Astrocyte of the spinal cord (primary cell): ENCODE data around the gene NDUFB4.
A peak's percentile ranks its signal among the peaks of the same experiment; 100 is the strongest.
"Not testable (repeated sequence)": the region's sequence is repeated elsewhere in the genome, so short reads cannot be mapped to it uniquely, and the experiment has no call there.

Source experiments
- DNase-seq: peaks from one replicate; pipeline ENCODE4 v3.0.0; 2011; ENCODE audit warnings: low read depth, low spot score
- H3K4me3 ChIP-seq: 2 replicates; pipeline ENCODE4 v1.5.1; 2011; ENCODE audit warnings: low read depth, mild to moderate bottlenecking, low read length, moderate library complexity
- in situ Hi-C: cut with HindIII; loops from 2 replicates; pipeline ENCODE4 v1.10.0; 2017; ENCODE audit warnings: low sequenced_read_pairs
- TF ChIP-seq, protein P1 (sequence below): IDR thresholded peaks from 2 replicates; pipeline ENCODE4 v1.5.1; 2012; ENCODE audit warnings: low read depth, mild to moderate bottlenecking, low read length, inconsistent platforms

NDUFB4 gene

DNA sequence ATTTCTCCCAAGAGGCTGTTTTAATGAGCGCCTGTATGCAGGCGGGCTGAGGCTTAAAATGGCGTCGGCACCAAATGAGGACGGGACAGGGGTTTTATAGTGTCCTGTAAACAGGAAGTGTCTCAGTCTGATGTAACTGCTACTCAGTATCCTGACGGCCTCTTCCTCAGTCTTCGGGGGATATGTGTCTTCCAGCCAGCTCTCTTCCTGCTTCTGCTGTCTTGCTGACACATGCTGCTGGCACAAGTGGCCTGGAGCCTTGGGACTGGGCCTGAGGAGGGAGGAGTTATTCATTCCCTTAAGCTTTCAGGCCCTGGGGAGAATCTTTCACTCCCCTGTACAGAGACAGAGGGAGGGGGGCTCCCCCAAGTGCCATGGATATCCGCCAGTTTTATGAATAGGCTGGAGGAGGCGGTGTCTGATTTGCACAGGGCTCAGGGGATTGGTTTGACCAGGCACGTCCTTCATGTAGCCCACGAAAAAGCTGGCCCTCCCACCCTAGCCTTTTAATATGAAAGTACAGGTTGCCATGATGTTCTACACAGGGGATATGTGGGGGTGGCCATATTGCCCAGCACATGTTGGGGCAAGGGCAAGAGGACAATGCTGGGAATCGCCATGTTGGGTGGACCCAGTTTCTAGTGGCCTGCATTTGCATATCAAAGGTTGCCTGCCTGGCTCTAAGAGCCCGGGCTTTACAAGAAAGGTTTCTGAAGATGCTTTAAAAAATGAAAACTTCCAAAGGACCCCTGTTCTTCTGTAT is 19.9 kb downstream of the NDUFB4 start:
- peak; percentile 37 for DNase-seq
- in situ Hi-C loops, result no loop called here
- TF ChIP-seq, protein P1, sequence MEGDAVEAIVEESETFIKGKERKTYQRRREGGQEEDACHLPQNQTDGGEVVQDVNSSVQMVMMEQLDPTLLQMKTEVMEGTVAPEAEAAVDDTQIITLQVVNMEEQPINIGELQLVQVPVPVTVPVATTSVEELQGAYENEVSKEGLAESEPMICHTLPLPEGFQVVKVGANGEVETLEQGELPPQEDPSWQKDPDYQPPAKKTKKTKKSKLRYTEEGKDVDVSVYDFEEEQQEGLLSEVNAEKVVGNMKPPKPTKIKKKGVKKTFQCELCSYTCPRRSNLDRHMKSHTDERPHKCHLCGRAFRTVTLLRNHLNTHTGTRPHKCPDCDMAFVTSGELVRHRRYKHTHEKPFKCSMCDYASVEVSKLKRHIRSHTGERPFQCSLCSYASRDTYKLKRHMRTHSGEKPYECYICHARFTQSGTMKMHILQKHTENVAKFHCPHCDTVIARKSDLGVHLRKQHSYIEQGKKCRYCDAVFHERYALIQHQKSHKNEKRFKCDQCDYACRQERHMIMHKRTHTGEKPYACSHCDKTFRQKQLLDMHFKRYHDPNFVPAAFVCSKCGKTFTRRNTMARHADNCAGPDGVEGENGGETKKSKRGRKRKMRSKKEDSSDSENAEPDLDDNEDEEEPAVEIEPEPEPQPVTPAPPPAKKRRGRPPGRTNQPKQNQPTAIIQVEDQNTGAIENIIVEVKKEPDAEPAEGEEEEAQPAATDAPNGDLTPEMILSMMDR, result no peak
- no peak overlapping the region for H3K4me3 ChIP-seq

DNA sequence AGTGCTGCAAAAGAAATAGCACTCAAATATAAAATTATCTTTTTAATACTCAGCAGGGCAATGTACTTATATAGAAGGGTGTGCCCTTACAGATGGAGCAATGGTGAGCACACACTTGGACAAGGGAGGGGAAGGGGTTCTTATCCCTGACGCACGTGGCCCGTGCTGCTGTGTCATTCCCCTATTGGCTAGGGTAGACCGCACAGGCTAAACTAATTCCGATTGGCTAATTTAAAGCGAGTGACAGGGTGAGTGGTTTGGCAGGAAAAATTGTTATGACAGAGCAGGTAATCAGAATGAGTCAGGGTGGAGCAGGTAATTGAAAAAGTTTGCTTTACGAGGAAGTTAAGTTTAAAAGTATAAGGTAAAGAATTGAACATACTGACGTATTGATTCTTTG is 20.6 kb downstream of the NDUFB4 start:
- in situ Hi-C loops, DNase-seq, H3K4me3 ChIP-seq: not testable (repeated sequence)

DNA sequence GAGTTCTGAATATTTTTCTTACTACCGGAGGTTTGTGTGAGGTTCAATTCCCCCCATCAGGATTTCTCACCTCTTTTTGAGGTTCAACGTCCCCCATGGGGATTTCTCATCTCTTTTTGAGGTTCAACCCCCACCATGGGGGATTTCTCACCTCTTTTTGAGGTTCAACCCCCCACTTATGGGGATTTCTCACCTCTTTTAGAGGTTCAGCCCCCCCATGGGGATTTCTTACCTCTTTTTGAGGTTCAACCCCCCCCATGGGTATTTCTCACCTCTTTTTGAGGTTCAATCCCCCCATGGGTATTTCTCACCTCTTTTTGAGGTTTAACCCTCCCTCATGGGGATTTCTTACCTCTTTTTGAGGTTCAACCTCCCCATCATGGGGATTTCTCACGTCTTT is 26.3 kb downstream of the NDUFB4 start:
- DNase-seq, result no peak
- no peak overlapping the region for H3K4me3 ChIP-seq
- in situ Hi-C loops, result no loop called here
- TF ChIP-seq, protein P1, result no peak

DNA sequence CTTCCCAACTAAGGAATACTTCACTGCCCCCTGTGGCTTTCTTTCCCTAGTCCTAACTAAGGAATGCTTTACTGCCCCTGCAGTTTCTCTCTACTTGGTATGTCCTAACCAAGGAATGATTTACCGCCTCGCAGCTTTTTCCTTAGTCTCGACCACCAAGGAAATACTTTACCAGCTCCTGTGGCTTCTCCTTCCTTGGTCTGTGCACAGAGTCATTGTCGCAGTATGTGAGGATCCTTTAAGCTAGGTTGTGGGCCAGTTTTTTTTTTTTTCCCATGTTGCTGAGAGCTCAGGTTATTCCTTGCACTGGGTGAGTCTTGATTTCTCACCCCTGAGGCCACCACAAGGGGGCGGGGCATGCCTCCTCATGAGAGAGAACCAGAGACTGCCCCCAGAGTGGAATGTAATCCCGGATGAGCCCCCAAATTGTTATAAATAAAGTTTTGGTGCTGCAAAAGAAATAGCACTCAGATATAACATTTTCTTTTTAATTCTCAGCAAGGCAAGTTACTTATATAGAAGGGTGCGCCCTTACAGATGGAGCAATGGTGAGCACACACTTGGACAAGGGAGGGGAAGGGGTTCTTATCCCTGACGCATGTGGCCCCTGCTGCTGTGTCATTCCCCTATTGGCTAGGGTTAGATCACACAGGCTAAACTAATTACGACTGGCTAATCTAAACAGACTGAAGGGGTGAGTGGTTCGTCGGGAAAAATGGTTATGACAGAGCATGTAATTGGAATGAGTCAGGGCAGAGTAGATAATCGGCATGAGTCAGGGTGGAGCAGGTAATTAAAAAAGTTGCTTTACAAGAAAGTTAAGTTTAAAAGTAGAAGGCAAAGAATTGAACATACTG is 27.0 kb downstream of the NDUFB4 start:
- TF ChIP-seq, protein P1, result peak; percentile 10
- peak; percentile 22 for DNase-seq
- in situ Hi-C loops, result no loop called here
- H3K4me3 ChIP-seq, result no peak overlapping the region

DNA sequence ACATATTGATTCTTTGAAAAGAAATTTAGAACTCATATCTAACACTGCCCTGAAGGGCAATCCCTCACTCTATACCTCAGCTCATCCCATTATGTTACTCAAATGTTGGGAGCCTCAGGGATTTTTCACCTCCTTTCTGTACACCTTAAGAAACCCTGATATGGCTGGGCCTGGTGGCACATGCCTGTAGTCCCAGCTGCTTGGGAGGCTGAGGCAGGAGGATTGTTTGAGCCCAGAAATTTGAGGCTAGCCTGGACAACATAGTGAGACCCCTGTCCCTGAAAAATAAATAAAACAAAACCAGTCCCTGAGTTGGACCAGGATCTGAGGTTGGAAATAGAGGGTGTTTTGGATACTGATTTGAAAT is 27.6 kb downstream of the NDUFB4 start:
- in situ Hi-C loops, result no loop called here
- no peak for DNase-seq
- TF ChIP-seq, protein P1, result no peak
- H3K4me3 ChIP-seq, result no peak overlapping the region

DNA sequence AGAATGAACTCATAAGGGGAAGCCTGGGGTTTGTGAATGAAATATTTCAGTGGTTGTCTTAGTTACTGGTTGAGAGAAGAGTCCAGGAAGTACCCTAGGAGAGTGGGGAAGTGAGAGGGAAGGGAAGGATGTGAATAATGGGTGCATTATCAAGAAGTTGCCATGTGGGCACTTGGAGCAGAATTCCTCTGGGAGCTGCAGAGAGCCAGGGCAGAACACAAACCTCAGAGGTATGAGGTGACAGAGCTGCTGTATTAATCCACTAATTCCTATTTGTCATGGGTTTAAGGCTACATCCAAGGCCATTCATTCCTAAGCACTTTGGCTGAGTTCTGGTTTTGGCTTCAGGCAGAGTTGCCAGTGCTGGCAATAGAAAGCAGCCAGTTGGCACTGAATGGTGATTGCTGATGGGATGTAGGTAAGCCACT is 29.0 kb downstream of the NDUFB4 start:
- H3K4me3 ChIP-seq, result no peak overlapping the region
- DNase-seq, result no peak
- in situ Hi-C loops, result no loop called here
- TF ChIP-seq, protein P1, result no peak

DNA sequence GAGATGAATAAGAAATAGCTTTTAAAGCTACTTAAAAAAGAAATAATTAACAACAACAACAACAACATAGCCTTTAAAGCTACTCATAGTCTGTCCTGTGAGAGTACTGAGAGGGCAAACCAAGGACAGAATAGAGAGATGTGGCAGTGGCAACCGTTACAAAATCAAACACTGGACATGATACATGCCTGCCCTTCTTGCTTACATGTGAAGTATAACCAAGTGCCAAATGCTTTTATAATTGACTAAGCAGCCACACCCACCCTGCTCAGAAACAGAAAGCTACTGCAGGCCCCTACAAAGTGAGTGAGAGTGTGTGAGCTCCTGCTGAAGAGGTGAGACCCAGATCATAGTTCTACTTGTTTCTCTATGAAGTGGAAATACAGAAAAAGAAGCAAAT is 38.4 kb downstream of the NDUFB4 start:
- in situ Hi-C loops, result no loop called here
- no peak for DNase-seq
- H3K4me3 ChIP-seq, result no peak overlapping the region
- TF ChIP-seq, protein P1, result no peak
